ENCODE measurements around the gene VIPR2.

Gene VIPR2

DNA sequence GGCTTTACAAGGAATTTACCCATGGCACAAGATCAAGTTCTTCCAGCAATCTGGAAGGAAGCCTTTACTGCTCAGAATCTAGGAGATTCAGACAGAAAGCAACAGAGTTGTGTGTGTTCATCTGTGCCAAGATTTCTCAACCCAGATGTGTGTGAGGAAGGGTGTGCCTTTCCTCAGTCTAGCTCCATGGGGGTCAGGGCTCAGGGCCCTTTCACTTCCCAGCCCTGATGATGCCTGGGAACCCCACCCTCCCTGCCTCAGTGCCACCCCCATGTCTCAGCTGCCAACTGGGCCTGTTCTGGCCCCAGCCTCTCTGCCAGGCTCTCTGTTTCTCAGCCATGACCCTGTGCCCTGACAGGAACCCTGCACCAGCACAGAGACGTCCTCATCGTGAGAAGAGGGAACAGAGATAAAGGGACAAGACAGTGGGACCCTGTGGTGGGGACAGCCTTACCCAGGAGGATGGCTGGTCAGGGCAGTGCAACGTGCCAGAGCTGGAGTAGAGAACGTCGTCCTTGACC, 102.0 kb downstream of the VIPR2 start:
- H3F3A ChIP-seq (ENCODE audit: control insufficient read depth, insufficient read depth), result no peaks in the 10 kb centered on the region
- no peak overlapping the region for H3K27ac ChIP-seq (ENCODE audit: low read depth, low read length)
- H3K79me2 ChIP-seq (ENCODE audit: control insufficient read depth, low read length), result no peaks in the 10 kb centered on the region
- no peak for TF ChIP-seq EZH2phosphoT487 (IDR thresholded peaks at IDR 0.05; ENCODE audit: borderline replicate concordance, low read length)
- H4K20me1 ChIP-seq (ENCODE audit: control insufficient read depth, insufficient read depth, low read depth, low read length), result no peaks in the 10 kb centered on the region
- H3K36me3 ChIP-seq (ENCODE audit: control insufficient read depth, low read length), result no peaks in the 10 kb centered on the region
- no peaks in the 10 kb centered on the region for H3K4me1 ChIP-seq (ENCODE audit: control insufficient read depth, low read length)
- no peak overlapping the region for H3K4me3 ChIP-seq (ENCODE audit: low read length)
- H3K9me3 ChIP-seq (ENCODE audit: control insufficient read depth, insufficient read depth, low read length), result no peaks in the 10 kb centered on the region
- no peaks in the 10 kb centered on the region for H3K27me3 ChIP-seq (ENCODE audit: control insufficient read depth, low read length)
- no peaks in the 10 kb centered on the region for H3K9me2 ChIP-seq (replicated peaks; ENCODE audit: control insufficient read depth, low read length)
- H3K4me2 ChIP-seq (ENCODE audit: low read length), result no peak overlapping the region

DNA sequence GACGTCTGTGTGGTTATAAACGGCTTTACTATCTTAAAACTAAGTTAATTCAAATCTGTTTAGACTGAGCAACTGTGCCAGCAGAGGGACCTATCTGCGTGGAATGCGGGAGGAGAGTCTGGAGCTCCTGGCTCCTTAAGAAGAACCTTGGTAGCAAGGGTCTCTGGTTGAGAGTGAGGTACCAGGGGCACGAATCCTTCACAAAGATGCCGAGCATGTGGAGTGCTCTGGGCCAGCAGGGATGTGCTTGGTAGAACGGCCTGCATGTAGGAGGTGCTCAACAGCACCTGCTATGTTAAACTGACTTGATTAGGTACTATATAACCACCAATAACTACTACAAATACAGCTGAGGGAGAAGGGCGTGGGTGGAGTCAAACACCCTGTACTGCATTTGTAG, 102.6 kb downstream of the VIPR2 start:
- no peaks in the 10 kb centered on the region for H3K79me2 ChIP-seq (ENCODE audit: control insufficient read depth, low read length)
- H3K36me3 ChIP-seq (ENCODE audit: control insufficient read depth, low read length), result no peaks in the 10 kb centered on the region
- H3K27ac ChIP-seq (ENCODE audit: low read depth, low read length), result no peak overlapping the region
- H3K27me3 ChIP-seq (ENCODE audit: control insufficient read depth, low read length), result no peaks in the 10 kb centered on the region
- H3K4me3 ChIP-seq (ENCODE audit: low read length), result no peak overlapping the region
- TF ChIP-seq CTCF (IDR thresholded peaks at IDR 0.05; ENCODE audit: low read depth, low read length, poor library complexity, severe bottlenecking), result no peak
- TF ChIP-seq EZH2phosphoT487 (IDR thresholded peaks at IDR 0.05; ENCODE audit: borderline replicate concordance, low read length), result no peak
- no peaks in the 10 kb centered on the region for H3K9me2 ChIP-seq (replicated peaks; ENCODE audit: control insufficient read depth, low read length)
- H3K4me2 ChIP-seq (ENCODE audit: low read length), result no peak overlapping the region
- no peaks in the 10 kb centered on the region for H3F3A ChIP-seq (ENCODE audit: control insufficient read depth, insufficient read depth)
- no peaks in the 10 kb centered on the region for H3K9me3 ChIP-seq (ENCODE audit: control insufficient read depth, insufficient read depth, low read length)
- H4K20me1 ChIP-seq (ENCODE audit: control insufficient read depth, insufficient read depth, low read depth, low read length), result no peaks in the 10 kb centered on the region
- H3K4me1 ChIP-seq (ENCODE audit: control insufficient read depth, low read length), result no peaks in the 10 kb centered on the region

- H3K27me3 ChIP-seq (ENCODE audit: control insufficient read depth, low read length), result no peaks in the 10 kb centered on the region
- H3K79me2 ChIP-seq (ENCODE audit: control insufficient read depth, low read length), result no peaks in the 10 kb centered on the region
- no peaks in the 10 kb centered on the region for H3K36me3 ChIP-seq (ENCODE audit: control insufficient read depth, low read length)
- H3K4me2 ChIP-seq (ENCODE audit: low read length), result no peak overlapping the region
- H4K20me1 ChIP-seq (ENCODE audit: control insufficient read depth, insufficient read depth, low read depth, low read length), result no peaks in the 10 kb centered on the region
- TF ChIP-seq EZH2phosphoT487 (IDR thresholded peaks at IDR 0.05; ENCODE audit: borderline replicate concordance, low read length) (no peak), CTCF (IDR thresholded peaks at IDR 0.05; ENCODE audit: low read depth, low read length, poor library complexity, severe bottlenecking) (no peak)
- H3K9me2 ChIP-seq (replicated peaks; ENCODE audit: control insufficient read depth, low read length), result no peaks in the 10 kb centered on the region
- no peaks in the 10 kb centered on the region for H3K9me3 ChIP-seq (ENCODE audit: control insufficient read depth, insufficient read depth, low read length)
- no peaks in the 10 kb centered on the region for H3K4me1 ChIP-seq (ENCODE audit: control insufficient read depth, low read length)
- H3K4me3 ChIP-seq (ENCODE audit: low read length), result no peak overlapping the region
- H3F3A ChIP-seq (ENCODE audit: control insufficient read depth, insufficient read depth), result no peaks in the 10 kb centered on the region
- no peak overlapping the region for H3K27ac ChIP-seq (ENCODE audit: low read depth, low read length)
These were observed 103.6 kb downstream of the VIPR2 start for GRCh38 chr7:159040912-159041711.

DNA sequence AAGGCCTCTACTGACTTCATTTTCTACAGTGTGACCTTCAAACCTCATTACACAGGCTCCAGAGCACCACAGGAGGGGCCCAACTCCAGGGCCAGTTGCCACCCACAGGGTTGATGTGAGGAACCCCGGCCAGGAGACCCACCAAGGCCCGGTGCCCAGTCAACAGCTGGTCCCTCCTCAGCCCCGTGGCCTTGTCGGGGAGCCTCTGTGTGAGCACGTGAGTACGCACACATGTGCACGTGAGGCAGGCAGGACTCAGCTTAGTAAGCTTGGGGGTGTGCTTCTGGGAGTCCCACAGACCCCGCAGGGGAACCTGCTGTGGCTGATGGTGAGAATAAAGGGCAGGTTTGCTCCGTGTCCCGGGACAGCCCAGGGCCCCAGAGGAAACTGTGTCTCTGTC, 104.5 kb downstream of the VIPR2 start:
- H4K20me1 ChIP-seq (ENCODE audit: control insufficient read depth, insufficient read depth, low read depth, low read length), result no peaks in the 10 kb centered on the region
- H3K9me2 ChIP-seq (replicated peaks; ENCODE audit: control insufficient read depth, low read length), result no peaks in the 10 kb centered on the region

More for the DNA sequence above, 104.5 kb downstream of the VIPR2 start:
- H3K4me2 ChIP-seq (ENCODE audit: low read length), result no peak overlapping the region
- no peak for TF ChIP-seq EZH2phosphoT487 (IDR thresholded peaks at IDR 0.05; ENCODE audit: borderline replicate concordance, low read length)
- no peak for TF ChIP-seq CTCF (IDR thresholded peaks at IDR 0.05; ENCODE audit: low read depth, low read length, poor library complexity, severe bottlenecking)
- no peaks in the 10 kb centered on the region for H3K79me2 ChIP-seq (ENCODE audit: control insufficient read depth, low read length)
- H3K4me1 ChIP-seq (ENCODE audit: control insufficient read depth, low read length), result no peaks in the 10 kb centered on the region
- H3K9me3 ChIP-seq (ENCODE audit: control insufficient read depth, insufficient read depth, low read length), result no peaks in the 10 kb centered on the region
- no peaks in the 10 kb centered on the region for H3K36me3 ChIP-seq (ENCODE audit: control insufficient read depth, low read length)
- no peaks in the 10 kb centered on the region for H3K27me3 ChIP-seq (ENCODE audit: control insufficient read depth, low read length)
- no peak overlapping the region for H3K4me3 ChIP-seq (ENCODE audit: low read length)
- H3F3A ChIP-seq (ENCODE audit: control insufficient read depth, insufficient read depth), result no peaks in the 10 kb centered on the region
- H3K27ac ChIP-seq (ENCODE audit: low read depth, low read length), result no peak overlapping the region
